Retina (tissue), 1 donor: ENCODE data around the gene P2RX4.
"Not testable (repeated sequence)": the region's sequence is repeated elsewhere in the genome, so short reads cannot be mapped to it uniquely, and the experiment has no call there.

Experiments
- DNase-seq: peaks from one replicate; pipeline ENCODE4 v3.0.0-alpha.2; 2016

The P2RX4 gene

DNA sequence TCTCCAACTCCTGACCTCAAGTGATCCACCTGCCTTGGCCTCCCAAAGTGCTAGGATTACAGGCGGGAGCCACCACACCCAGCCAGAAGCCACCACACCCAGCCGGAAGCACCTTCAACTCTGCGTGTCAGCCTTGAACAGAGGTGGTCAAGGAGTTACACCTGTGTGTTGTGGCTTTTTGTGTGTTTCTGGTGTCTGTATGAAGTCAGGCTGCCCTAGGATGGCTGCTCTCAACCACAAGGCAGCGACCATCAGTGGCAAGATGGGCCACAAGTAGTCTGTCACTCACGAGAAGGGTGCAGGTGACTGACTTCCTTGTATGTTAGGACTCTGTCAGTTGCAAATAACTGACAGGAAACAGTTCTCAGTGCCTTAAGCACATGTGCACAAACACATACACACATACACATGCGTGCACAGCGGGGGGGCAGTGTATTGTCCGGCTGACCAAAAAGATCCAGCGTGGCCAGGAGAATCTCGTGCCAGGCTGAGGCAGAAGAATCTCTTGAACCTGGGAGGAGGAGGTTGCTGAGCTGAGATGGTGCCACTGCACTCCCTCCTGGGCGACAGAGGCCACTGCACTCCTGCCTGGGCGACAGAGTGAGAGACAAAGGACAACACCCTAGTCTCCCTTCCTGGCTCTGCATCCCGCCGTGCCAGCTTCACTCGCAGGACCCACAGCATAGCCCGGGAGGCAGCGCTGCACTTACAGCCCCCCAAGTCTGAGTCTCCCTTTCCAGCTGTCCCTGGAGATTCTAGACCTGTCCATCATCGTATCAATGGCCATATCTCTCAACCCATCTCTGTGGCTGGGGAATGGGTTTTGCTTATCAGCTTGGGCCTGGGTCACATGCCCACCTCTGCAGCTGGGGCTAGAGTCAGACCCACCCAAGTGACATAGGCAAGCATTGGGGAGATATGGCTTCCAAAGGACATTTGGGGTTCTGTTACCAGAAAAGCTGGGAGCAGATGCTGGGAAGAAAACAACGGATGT lies 13.7 kb downstream of the P2RX4 start:
- no peak for DNase-seq

- DNase-seq = no peak
Observed at GRCh38 chr12:121224591-121224990, 14.7 kb downstream of the P2RX4 start.

DNA sequence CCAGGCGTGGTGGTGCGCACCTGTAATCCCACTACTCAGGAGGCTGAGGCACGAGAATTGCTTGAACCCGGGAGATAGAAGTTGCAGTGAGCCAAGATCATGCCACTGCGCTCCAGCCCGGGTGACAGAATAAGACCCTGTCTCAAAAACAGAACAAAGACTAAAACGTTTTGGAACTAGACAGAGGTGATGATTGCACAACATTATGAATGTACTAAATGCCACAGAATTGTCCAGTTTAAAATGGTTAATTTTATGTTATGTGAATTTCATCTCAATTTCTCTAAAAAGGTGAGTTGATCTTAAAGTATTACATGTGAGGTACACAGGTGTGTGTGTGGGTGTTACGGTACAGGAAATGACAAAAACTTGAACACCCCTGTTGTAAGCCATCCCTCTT lies 16.5 kb downstream of the P2RX4 start:
- DNase-seq = no peak

- DNase-seq = not testable (repeated sequence)
Observed at GRCh38 chr12:121226871-121227270, 16.9 kb downstream of the P2RX4 start.

DNA sequence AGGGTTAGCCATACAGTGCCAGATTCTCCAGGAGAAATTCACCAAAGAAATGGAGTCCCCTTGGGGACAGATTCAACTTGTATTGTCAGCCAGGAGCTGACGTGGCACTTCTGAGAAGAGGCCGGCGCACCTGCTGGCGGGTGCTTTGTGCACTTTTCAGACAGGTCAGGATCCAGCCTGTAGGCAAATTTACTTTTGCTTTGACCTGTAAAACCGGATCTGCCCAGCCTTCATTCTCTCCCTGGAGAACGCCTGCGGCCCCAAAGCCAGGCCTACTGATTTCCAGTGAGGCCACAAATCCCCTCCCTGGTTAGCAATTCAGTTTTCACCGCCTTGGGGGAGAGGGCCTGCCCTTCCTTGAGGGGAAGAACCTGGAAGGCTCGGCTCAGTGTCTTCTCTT lies 17.4 kb downstream of the P2RX4 start:
- no peak for DNase-seq

DNA sequence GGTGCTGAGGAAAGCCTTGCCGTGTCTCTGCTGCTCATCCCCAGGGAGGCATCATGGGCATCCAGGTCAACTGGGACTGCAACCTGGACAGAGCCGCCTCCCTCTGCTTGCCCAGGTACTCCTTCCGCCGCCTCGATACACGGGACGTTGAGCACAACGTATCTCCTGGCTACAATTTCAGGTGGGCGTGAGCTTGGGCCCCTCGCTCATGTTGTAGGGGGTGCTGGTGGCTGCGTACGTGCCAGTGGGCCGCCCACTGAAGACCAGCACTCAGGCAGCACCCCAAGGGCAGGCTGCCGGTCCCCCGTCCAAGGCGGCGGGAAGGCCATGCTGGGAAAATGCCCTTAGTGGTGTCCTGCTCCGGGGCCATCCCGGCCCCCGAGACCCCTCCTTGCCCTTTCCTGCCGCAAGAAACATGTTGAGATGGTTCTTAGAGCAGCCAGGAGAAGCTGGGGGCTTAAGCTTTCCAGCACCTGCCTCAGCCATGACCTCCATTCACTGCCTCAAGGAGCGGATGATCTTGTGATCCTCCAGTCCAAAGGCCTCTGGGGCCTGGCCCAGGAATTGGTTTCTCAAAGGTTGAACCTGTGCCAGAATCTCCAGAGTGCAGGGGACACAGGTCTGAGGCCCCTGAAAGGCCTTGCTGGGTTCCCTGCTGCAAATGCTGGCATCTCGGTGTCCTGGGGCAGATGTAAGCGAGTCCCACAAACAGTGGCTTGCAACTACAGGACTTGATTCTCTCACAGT lies 19.2 kb downstream of the P2RX4 start:
- no peak for DNase-seq

GRCh38 chr12:121229826-121230537 lies 20.1 kb downstream of the P2RX4 start:
- DNase-seq = peak; percentile 65

DNA sequence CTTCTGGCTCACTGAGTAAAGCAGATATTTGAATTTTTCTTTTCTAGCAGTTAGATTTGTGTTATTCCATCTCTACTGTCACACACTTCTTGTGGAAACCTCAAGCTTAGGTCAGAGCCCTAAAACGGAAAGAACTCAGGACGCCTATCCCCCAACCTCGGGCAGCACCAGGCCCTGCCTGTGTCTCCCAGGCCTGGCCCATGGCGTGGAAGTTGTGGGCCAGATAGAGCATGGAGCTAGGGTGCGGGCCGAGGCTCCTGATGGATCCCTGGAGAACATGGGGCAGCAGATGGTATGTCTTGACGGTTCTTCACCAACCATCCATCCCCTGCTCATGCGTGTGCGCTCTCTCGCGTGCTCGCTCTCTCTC lies 20.6 kb downstream of the P2RX4 start:
- no peak for DNase-seq

DNA sequence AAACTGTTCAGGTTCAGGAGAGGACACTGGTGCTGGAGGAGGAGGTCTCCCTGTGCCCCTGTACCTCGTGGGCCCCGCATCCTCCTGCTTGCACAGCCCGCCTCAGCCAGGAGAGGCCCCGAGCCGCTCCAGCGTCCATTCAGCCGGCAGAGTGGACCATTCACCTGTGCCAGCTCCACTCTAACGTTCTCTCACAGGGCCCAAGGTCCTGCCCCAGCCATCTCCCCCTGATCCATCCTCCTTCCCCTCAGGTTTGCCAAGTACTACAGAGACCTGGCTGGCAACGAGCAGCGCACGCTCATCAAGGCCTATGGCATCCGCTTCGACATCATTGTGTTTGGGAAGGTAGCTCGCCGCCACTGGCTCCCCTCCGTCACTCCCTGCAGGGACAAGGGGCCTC lies 22.2 kb downstream of the P2RX4 start:
- no peak for DNase-seq

DNA sequence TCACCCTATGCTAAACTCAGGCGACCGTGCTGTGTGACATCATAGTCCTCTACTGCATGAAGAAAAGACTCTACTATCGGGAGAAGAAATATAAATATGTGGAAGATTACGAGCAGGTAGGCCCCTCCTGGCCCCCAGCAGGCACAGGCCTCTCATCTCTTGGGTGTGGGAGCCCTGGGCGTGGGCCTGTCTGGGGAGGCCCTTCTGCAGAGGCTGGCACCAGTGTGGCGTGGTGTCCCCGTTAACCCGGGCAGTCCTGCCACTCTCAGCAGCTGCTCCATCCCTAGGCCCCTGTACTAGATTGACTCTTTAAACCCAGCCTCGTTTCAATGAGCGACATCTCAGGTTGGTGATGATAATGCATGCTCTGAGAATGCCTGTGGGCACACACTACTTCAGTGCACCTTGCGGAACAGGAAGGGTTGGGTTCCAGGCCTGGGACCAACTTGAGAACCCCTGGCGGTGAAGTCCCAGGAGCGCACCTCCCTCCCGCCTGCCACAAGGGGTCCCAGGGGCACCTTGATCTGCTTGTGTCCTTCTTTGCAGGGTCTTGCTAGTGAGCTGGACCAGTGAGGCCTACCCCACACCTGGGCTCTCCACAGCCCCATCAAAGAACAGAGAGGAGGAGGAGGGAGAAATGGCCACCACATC lies 23.2 kb downstream of the P2RX4 start:
- DNase-seq = no peak

- DNase-seq = no peak
Observed at GRCh38 chr12:121233628-121234020, 23.7 kb downstream of the P2RX4 start.

DNA sequence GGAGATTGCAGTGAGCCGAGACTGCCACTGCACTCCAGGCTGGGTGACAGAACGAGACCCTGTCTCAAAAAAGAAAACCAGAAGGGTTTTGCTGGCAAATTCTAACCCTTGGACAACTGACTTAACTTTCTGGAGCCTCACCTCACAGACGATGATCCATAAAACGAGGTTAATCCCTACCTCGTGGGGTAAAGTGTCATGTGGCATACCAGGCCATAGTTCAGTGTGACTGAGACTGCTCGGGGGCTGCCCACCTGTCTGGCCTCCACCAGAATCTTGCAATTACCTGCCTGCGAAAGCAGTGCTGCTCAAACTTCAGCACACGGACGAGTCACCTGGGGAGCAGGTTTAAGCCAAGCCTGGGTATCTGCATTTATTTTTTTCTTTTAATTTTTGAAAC lies 26.8 kb downstream of the P2RX4 start:
- no peak for DNase-seq

- DNase-seq = no peak
Observed at GRCh38 chr12:121237415-121237814, 27.5 kb downstream of the P2RX4 start.

- DNase-seq = no peak
Observed at GRCh38 chr12:121238086-121238485, 28.2 kb downstream of the P2RX4 start.

DNA sequence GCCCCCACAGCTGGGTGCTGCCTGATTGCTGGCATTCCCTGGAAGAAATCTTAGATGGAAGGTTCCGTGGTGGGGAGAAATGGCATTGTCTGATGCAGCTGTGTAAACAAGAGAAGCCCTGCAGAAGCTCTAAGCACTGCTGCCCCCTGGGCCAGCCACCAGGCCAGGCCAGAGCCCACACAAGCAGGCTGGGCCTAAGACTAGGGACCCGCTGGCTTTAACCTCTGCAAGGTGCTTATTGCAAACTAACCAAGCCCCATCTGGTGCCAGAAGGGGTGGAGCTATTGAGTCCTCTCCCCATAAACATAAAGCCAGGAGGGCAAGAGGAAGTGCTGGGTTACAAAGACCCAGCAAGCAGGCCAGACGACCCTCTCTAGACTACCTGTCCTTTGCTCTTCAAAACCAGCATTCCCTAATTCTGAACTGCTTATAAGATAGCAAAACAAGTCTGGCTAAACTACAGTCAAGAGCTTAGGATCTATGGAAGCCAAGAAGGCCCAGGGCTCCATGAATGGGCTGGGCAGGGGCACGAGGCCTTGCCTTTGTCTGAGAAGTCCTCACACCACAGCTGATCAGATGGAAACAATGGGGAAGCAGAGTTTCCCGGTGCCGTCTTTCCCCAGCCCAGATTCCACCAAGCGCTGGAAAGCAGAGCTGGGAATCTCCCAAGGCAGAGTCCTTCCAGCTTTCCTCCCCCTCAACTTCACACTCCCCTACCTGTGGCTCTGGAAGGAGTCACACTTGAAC lies 28.8 kb downstream of the P2RX4 start:
- no peak for DNase-seq

- no peak for DNase-seq
Observed at GRCh38 chr12:121239351-121240061, 29.6 kb downstream of the P2RX4 start.

GRCh38 chr12:121240062-121240420 lies 30.1 kb downstream of the P2RX4 start:
- no peak for DNase-seq

DNA sequence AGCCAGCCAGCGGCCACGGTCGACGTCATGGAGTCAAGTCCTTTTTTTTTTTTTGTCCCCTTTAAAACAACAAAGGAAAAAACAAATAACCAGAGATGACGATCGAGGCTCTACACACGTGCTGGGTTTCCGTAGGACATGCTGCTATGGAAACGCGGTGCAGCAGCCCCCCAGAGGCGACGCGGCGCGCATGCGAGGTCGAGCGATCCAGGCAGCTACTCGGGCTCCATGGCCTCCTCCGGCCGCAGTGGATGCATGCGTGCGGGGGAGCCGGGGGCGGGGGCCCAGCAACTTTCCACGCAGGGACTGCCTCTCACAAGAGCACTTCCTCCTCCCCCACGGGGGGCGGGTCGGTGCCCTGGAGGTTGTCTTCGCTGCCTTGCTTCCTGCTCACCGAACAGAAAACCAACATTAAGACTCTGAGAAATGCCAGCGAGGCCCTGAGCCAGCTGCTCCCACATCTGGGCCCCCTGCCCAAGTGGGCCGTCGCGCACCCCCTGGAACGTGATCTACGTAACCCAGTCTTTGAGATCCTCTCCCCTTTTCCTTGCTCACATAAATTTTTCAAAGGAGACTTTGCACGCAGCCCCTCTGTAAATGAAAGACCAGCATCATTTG lies 30.7 kb downstream of the P2RX4 start:
- peak; percentile 35 for DNase-seq

DNA sequence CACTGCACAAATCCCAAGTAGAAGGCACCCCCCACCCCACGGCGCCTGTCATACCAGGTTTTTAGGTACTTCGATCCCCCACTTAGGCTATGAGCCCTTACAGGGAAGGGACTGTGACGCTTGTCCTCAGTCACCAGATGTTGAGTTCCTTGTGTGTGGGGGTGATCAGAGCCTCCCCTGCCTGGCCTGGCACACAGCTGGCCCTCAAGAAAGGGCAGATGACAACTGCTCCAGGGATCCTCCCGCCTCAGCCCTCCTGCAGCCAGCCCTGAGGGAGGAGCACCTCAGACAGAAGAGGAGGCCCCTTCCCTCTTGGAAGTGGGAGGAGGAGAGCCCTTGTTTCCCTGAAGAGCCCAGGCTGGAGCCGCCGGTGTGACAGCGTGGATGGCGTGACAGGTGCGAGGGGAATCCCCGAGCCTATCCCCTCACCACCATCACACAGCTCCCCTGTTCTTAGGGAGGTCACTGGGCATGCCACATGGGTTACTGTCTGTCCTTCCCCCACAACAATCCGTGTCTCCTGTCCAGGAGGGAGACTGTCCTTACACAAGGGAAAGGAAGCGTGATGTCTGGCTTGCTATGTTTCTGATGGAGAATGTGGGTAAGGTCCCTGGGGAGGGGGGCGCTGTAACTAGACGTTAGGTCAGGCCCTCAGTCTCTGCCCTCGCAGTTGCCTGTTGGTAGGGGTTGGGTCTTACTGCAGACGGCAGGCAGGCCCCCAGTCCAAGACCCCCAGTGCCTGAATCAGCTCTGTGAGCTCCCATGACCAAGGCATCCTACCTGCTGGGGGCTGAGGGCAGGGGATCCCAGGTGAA lies 31.4 kb downstream of the P2RX4 start:
- peak; percentile 27 for DNase-seq

- no peak for DNase-seq
Observed at GRCh38 chr12:121245031-121245430, 35.1 kb downstream of the P2RX4 start.
